Fibroblast of lung (primary cell): Measurements from ENCODE around the gene HECW1. TPM values are rescaled to one million over a fixed set of nuclear protein-coding genes. Genes with fewer than 3 reads are reported as not detected.

Source experiments
- DNase-seq, 2 donors: peaks; one replicate each; pipeline versions ENCODE4 v3.0.0 to v3.0.0-alpha.2; 2010; ENCODE audit warnings: low read depth in 2 of 2
- H2AFZ ChIP-seq: 2 replicates; pipeline ENCODE4 v1.5.1; 2012; ENCODE audit warnings: low read length, control low read depth, inconsistent platforms
- H3K27ac ChIP-seq: 2 replicates; pipeline ENCODE4 v1.5.1; 2011; ENCODE audit warnings: low read length, control low read depth; ENCODE audit not compliant: insufficient read depth
- H3K27me3 ChIP-seq: 2 replicates; pipeline ENCODE4 v1.5.1; 2011; ENCODE audit warnings: mild to moderate bottlenecking, low read length; ENCODE audit not compliant: control insufficient read depth, insufficient read depth
- H3K36me3 ChIP-seq: 2 replicates; pipeline ENCODE4 v1.5.1; 2011; ENCODE audit warnings: low read length; ENCODE audit not compliant: control insufficient read depth, insufficient read depth
- H3K4me1 ChIP-seq: 2 replicates; pipeline ENCODE4 v1.5.1; 2011; ENCODE audit warnings: low read length; ENCODE audit not compliant: control insufficient read depth, insufficient read depth; ENCODE audit errors: extremely low read depth
- H3K4me2 ChIP-seq: 2 replicates; pipeline ENCODE4 v1.5.1; 2011; ENCODE audit warnings: low read length, control low read depth; ENCODE audit not compliant: insufficient read depth; ENCODE audit errors: extremely low read depth
- H3K4me3 ChIP-seq, 4 experiments: fragments of 200-600 bp in 1 of 4; sonication (generic) in 1 of 4; replicated peaks in 1 of 4; 2 replicates each; pipeline ENCODE4 v1.5.1; 2011 to 2016; ENCODE audit warnings: low read length in 4 of 4, low read depth in 3 of 4, mild to moderate bottlenecking in 3 of 4, control low read depth in 2 of 4, inconsistent platforms in 1 of 4, mixed read lengths in 1 of 4; ENCODE audit not compliant: insufficient read depth in 1 of 4; ENCODE audit errors: control extremely low read depth in 1 of 4
- H3K79me2 ChIP-seq: 2 replicates; pipeline ENCODE4 v1.5.1; 2012; ENCODE audit warnings: mild to moderate bottlenecking, low read length, inconsistent platforms; ENCODE audit not compliant: control insufficient read depth, insufficient read depth
- H3K9ac ChIP-seq: 2 replicates; pipeline ENCODE4 v1.5.1; 2011; ENCODE audit warnings: mild to moderate bottlenecking, low read length, control low read depth; ENCODE audit not compliant: insufficient read depth
- H3K9me3 ChIP-seq: 2 replicates; pipeline ENCODE4 v1.5.1; 2012; ENCODE audit warnings: low read depth, low read length; ENCODE audit not compliant: control insufficient read depth, insufficient read depth
- H4K20me1 ChIP-seq: 2 replicates; pipeline ENCODE4 v1.5.1; 2011; ENCODE audit warnings: low read length; ENCODE audit not compliant: control insufficient read depth, insufficient read depth; ENCODE audit errors: extremely low read depth
- EZH2 ChIP-seq: IDR thresholded peaks from 2 replicates; pipeline ENCODE4 v1.5.1; 2012; ENCODE audit warnings: low read length, control low read depth, mild to moderate bottlenecking; ENCODE audit errors: missing control alignments
- polyA plus RNA-seq, 2 donors: library from polyadenylated mRNA; depleted of rRNA in 1 of 2; stranded (reverse) in 1 of 2; unstranded in 1 of 2; fragments of >200 nt; gene quantifications; 2 replicates each; pipeline ENCODE4 v1.2.1, GENCODE V29; 2011 to 2012; ENCODE audit warnings: missing spikeins in 1 of 2
- total RNA-seq: library from RNA; depleted of rRNA; stranded (reverse); fragments of >200 nt; gene quantifications from 2 replicates; pipeline ENCODE4 v1.2.1, GENCODE V29; 2014
- TF ChIP-seq, protein P1 (sequence below), 2 donors: IDR thresholded peaks in 1 of 2; conservative IDR thresholded peaks in 1 of 2; 1 replicate in 1 of 2; 2 replicates in 1 of 2; pipeline ENCODE4 v1.5.1; 2011 to 2012; ENCODE audit warnings: low read length in 2 of 2, control low read depth in 1 of 2, inconsistent platforms in 1 of 2, low read depth in 1 of 2, mild to moderate bottlenecking in 1 of 2

The HECW1 gene
- total and polyA plus RNA-seq, 2 donors (not counting 1 experiment from before 2014, with no cell fraction given): 1.1 to 6.1 TPM

DNA sequence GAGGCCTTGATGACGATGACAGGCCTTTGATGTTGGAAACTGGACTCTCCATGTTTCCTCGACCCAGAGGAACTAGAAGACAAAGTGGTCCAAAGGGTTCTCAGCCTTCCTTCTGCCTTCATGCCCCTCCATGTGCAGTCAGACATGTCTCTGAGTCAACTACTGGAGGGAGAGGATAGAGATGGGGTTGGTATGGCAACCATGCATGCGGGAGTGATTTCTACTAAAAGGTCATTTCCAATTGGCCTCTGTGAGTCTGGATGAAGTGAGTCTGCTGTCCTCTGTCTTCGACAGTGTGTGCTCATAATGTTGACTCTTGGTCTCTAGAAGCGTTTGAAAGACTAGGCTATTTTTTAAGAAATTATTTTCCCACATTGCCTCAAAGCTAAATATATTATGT, 499.7 kb downstream of the HECW1 start:
- H3K27ac ChIP-seq: peak overlapping the region; percentile 43
- TF ChIP-seq, protein P1, sequence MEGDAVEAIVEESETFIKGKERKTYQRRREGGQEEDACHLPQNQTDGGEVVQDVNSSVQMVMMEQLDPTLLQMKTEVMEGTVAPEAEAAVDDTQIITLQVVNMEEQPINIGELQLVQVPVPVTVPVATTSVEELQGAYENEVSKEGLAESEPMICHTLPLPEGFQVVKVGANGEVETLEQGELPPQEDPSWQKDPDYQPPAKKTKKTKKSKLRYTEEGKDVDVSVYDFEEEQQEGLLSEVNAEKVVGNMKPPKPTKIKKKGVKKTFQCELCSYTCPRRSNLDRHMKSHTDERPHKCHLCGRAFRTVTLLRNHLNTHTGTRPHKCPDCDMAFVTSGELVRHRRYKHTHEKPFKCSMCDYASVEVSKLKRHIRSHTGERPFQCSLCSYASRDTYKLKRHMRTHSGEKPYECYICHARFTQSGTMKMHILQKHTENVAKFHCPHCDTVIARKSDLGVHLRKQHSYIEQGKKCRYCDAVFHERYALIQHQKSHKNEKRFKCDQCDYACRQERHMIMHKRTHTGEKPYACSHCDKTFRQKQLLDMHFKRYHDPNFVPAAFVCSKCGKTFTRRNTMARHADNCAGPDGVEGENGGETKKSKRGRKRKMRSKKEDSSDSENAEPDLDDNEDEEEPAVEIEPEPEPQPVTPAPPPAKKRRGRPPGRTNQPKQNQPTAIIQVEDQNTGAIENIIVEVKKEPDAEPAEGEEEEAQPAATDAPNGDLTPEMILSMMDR (conservative IDR thresholded peaks at IDR 0.05 in 1 of 2, IDR thresholded peaks at IDR 0.05 in 1 of 2; ENCODE audit: low read depth in 1 of 2, low read length in 2 of 2): no peak
- TF ChIP-seq EZH2: no peak
- peaks cover 16% of the 10 kb centered on the region for H3K36me3 ChIP-seq
- peak overlapping the region; percentile 40 for H3K4me2 ChIP-seq
- no peaks in the 10 kb centered on the region for H3K27me3 ChIP-seq
- no peaks in the 10 kb centered on the region for H3K9me3 ChIP-seq
- peaks cover 14% of the 10 kb centered on the region for H3K4me1 ChIP-seq
- DNase-seq: peak in 1 of 2 donors; percentile 49
- H3K79me2 ChIP-seq: peaks cover 72% of the 10 kb centered on the region
- H3K9ac ChIP-seq: no peak overlapping the region
- no peak overlapping the region for H3K4me3 ChIP-seq
- H4K20me1 ChIP-seq: no peaks in the 10 kb centered on the region
- H2AFZ ChIP-seq: no peak overlapping the region

- H3K79me2 ChIP-seq: peaks cover 73% of the 10 kb centered on the region
Observed at GRCh38 chr7:43612599-43613589, 500.4 kb downstream of the HECW1 start.

More at GRCh38 chr7:43612599-43613589, 500.4 kb downstream of the HECW1 start:
- no peak for TF ChIP-seq EZH2
- TF ChIP-seq, protein P1 (conservative IDR thresholded peaks at IDR 0.05 in 1 of 2, IDR thresholded peaks at IDR 0.05 in 1 of 2; ENCODE audit: low read depth in 1 of 2, low read length in 2 of 2): no peak
- no peaks in the 10 kb centered on the region for H4K20me1 ChIP-seq
- peak overlapping the region; percentile 43 for H3K27ac ChIP-seq
- H2AFZ ChIP-seq: no peak overlapping the region
- H3K9me3 ChIP-seq: no peaks in the 10 kb centered on the region
- H3K4me1 ChIP-seq: peaks cover 14% of the 10 kb centered on the region
- DNase-seq: peak; percentile 65 to 78
- no peaks in the 10 kb centered on the region for H3K27me3 ChIP-seq
- no peak overlapping the region for H3K9ac ChIP-seq
- peak overlapping the region; percentile 40 for H3K4me2 ChIP-seq
- H3K36me3 ChIP-seq: peaks cover 16% of the 10 kb centered on the region
- H3K4me3 ChIP-seq: no peak overlapping the region

Other genes starting within 250 kb of the HECW1 start
- gene C7orf25, start 200.6 kb upstream of the HECW1 start, total RNA-seq: 5.9 and 8.8 TPM in 2 replicates
- 5.9 and 8.5 TPM in 2 replicates for gene C7orf25, start 200.6 kb upstream of the HECW1 start, polyA plus RNA-seq
- gene PSMA2, start 180.5 kb upstream of the HECW1 start, total RNA-seq: 27.2 and 33.6 TPM in 2 replicates
- 161 and 181 TPM in 2 replicates for gene PSMA2, start 180.5 kb upstream of the HECW1 start, polyA plus RNA-seq
- gene MRPL32, start 180.3 kb upstream of the HECW1 start, total RNA-seq: 55.5 and 63.7 TPM in 2 replicates
- gene MRPL32, start 180.3 kb upstream of the HECW1 start, polyA plus RNA-seq: 54.4 and 58.0 TPM in 2 replicates